Measurements from ENCODE around the gene COBL.

GRCh38 chr7:51075681-51076580 lies 240.7 kb downstream of the COBL start:
- TF ChIP-seq CTCF (IDR thresholded peaks at IDR 0.05) (no peak), POLR2A (IDR thresholded peaks at IDR 0.05) (no peak)

All from adrenal gland (tissue), 5 donors.